ENCODE measurements around the gene PRKD2.
A peak's percentile ranks its signal among the peaks of the same experiment; 100 is the strongest.

GRCh38 chr19:46722004-46722380 lies 5.1 kb upstream of the PRKD2 start:
- no peak for TF ChIP-seq ELK1 (IDR thresholded peaks at IDR 0.05; ENCODE audit: low read depth, low read length)
- TF ChIP-seq POLR2AphosphoS5 (IDR thresholded peaks at IDR 0.05; ENCODE audit: low read length), result no peak
- TF ChIP-seq CBX5 (IDR thresholded peaks at IDR 0.05; ENCODE audit: low read depth), result no peak
- TF ChIP-seq POLR2A (IDR thresholded peaks at IDR 0.05; ENCODE audit: low read depth, low read length), result peak; percentile 48; the same call in 1 of the 2 replicates
- TF ChIP-seq CTCF (IDR thresholded peaks at IDR 0.05 in 2 of 3, conservative IDR thresholded peaks at IDR 0.05 in 1 of 3; ENCODE audit: control insufficient read depth in 2 of 3, extremely low read depth in 1 of 3, insufficient read depth in 1 of 3, low read depth in 3 of 3, low read length in 3 of 3), result no peak

All from GM12878 (cell line).